Upper lobe of right lung (tissue), 1 donor: ENCODE measurements around the gene BRCA1. TPM values are rescaled to one million over a fixed set of nuclear protein-coding genes. Genes with fewer than 3 reads are reported as not detected.
A peak's percentile ranks its signal among the peaks of the same experiment; 100 is the strongest.

Experiments used
- ATAC-seq: fragments of 200-7000 bp; cut with Tn5 transposase; one replicate; pipeline ENCODE4 v1.9.1; 2020; ENCODE audit warnings: mild to moderate bottlenecking, moderate library complexity
- DNase-seq: peaks from one replicate; pipeline ENCODE4 v3.0.0-alpha.2; 2020
- H3K27ac ChIP-seq: fragments of 200-600 bp; one replicate; pipeline ENCODE4 v1.8.0; 2022
- H3K27me3 ChIP-seq: fragments of 200-600 bp; one replicate; pipeline ENCODE4 v1.8.0; 2022; ENCODE audit warnings: mild to moderate bottlenecking
- H3K36me3 ChIP-seq: fragments of 200-600 bp; one replicate; pipeline ENCODE4 v1.8.0; 2022
- H3K4me1 ChIP-seq: fragments of 200-600 bp; one replicate; pipeline ENCODE4 v1.8.0; 2022
- H3K4me3 ChIP-seq: fragments of 200-600 bp; one replicate; pipeline ENCODE4 v1.8.0; 2022; ENCODE audit warnings: mild to moderate bottlenecking
- H3K9me3 ChIP-seq: fragments of 200-600 bp; one replicate; pipeline ENCODE4 v1.8.0; 2022
- CTCF ChIP-seq: fragments of 200-600 bp; IDR thresholded peaks from one replicate; pipeline ENCODE4 v1.8.0; 2022; ENCODE audit warnings: antibody characterized with exemption
- intact Hi-C: fragments of 100-400 bp; cut with DNase I; formaldehyde crosslinking; loops from one replicate; pipeline ENCODE4 v1.11.0; 2022
- total RNA-seq: library from RNA; stranded (reverse); fragmentation: NEBNext Ultra II Directional; extraction: Animal tissue kit (Norgen Biotek cat#: 25700); gene quantifications from one replicate; pipeline ENCODE4 v1.2.1, GENCODE V29; 2021
- donor health status: DM: no; HTN: yes; CAD: no; lungs with severe emphysema.

Gene BRCA1
- total RNA-seq, 1 donor from 2014 or later, result 4.0 TPM

- H3K27ac ChIP-seq, result peak overlapping the region; percentile 96
- no peaks in the 10 kb centered on the region for H3K27me3 ChIP-seq
- TF ChIP-seq CTCF, result no peak
- no peaks in the 10 kb centered on the region for H3K9me3 ChIP-seq
- DNase-seq (no peak), ATAC-seq (no peak)
- peaks cover 31% of the 10 kb centered on the region for H3K4me1 ChIP-seq
- H3K4me3 ChIP-seq, result peak overlapping the region; percentile 91
- peaks cover 43% of the 10 kb centered on the region for H3K36me3 ChIP-seq
- intact Hi-C loops, result no loop called here
These were observed 126.1 kb downstream of the BRCA1 start for GRCh38 chr17:42999003-42999525.

- no peaks in the 10 kb centered on the region for H3K9me3 ChIP-seq
- ATAC-seq (peak; percentile 98), DNase-seq (peak; percentile 97)
- no peaks in the 10 kb centered on the region for H3K27me3 ChIP-seq
- peak within 1 kb of the TSS; percentile 96 for H3K27ac ChIP-seq
- H3K4me3 ChIP-seq, result peak within 1 kb of the TSS; percentile 91
- peaks cover 31% of the 10 kb centered on the region for H3K4me1 ChIP-seq
- TF ChIP-seq CTCF, result peak; percentile 93
- intact Hi-C loops, result no loop called here
- peaks cover 40% of the 10 kb centered on the region for H3K36me3 ChIP-seq
These were observed 126.9 kb downstream of the BRCA1 start, which contains the start of gene RPL27 for GRCh38 chr17:42997984-42998938. Gene RPL27, plus strand, starts transcription at chr17:42998419. Its CDS starts 332 bp downstream, at chr17:42998751.

GRCh38 chr17:42997390-42997983 lies 127.7 kb downstream of the BRCA1 start:
- Histone ChIP-seq H3K27ac (peak overlapping the region; percentile 72), H3K9me3 (no peaks in the 10 kb centered on the region), H3K27me3 (no peaks in the 10 kb centered on the region), H3K4me3 (peak overlapping the region; percentile 91), H3K4me1 (peaks cover 31% of the 10 kb centered on the region), H3K36me3 (peaks cover 40% of the 10 kb centered on the region)
- intact Hi-C loops, result no loop called here
- ATAC-seq (no peak), DNase-seq (no peak)
- TF ChIP-seq CTCF, result no peak

Other genes with a start within 250 kb of the BRCA1 start
- not detected for gene G6PC1, start 224.6 kb downstream of the BRCA1 start, total RNA-seq
- 35.0 TPM for gene AARSD1, start 160.9 kb downstream of the BRCA1 start, total RNA-seq
- gene PTGES3L, start 145.3 kb downstream of the BRCA1 start, total RNA-seq, result 0.38 TPM
- gene RUNDC1, start 144.8 kb downstream of the BRCA1 start, total RNA-seq, result 14.4 TPM
- gene RPL27, start 126.9 kb downstream of the BRCA1 start, total RNA-seq, result 752 TPM
- 47.7 TPM for gene IFI35, start 118.6 kb downstream of the BRCA1 start, total RNA-seq
- 267 TPM for gene VAT1, start 103.0 kb downstream of the BRCA1 start, total RNA-seq
- 0.78 TPM for gene RND2, start 100.1 kb downstream of the BRCA1 start, total RNA-seq
- gene NBR1, start 45.9 kb upstream of the BRCA1 start, total RNA-seq, result 80.4 TPM
- gene TMEM106A, start 86.5 kb upstream of the BRCA1 start, total RNA-seq, result 14.2 TPM
- gene CCDC200, start 103.3 kb upstream of the BRCA1 start, total RNA-seq, result not detected
- 7,693 TPM for gene RNU2-1, start 108.6 kb upstream of the BRCA1 start, total RNA-seq